NB4 (cell line): ENCODE data around the gene TRIM34.
"Not testable (repeated sequence)": the region's sequence is repeated elsewhere in the genome, so short reads cannot be mapped to it uniquely, and the experiment has no call there.

Experiments
- CTCF ChIP-seq: IDR thresholded peaks from one replicate; pipeline ENCODE4 v1.5.1; 2012; ENCODE audit warnings: low read depth, low read length
- POLR2A ChIP-seq: IDR thresholded peaks from 2 replicates; pipeline ENCODE4 v1.6.1; 2011; ENCODE audit warnings: mild to moderate bottlenecking; ENCODE audit not compliant: insufficient read length; ENCODE audit errors: extremely low read depth

GRCh38 chr11:5602791-5603190 is 22.0 kb upstream of the TRIM34 start:
- not testable (repeated sequence) for TF ChIP-seq CTCF, POLR2A
